Stimulated activated memory B cell treated with anti-CD40 and anti-IgM and Interleukin-4, amounts not matched to agents 10 μg/mL and 1 μg/mL and 100 μg/mL, for 72 hours (primary cell): ENCODE data around the gene RND3.

Experiments
- ATAC-seq: fragments of 150-1000 bp; cut with Tn5 transposase; 2 replicates; pipeline ENCODE4 v1.10.0; 2021
- H3K27ac Mint-ChIP-seq: one replicate; pipeline ENCODE4 v1.8.0; 2022; ENCODE audit warnings: mild to moderate bottlenecking, mixed read lengths
- H3K27me3 Mint-ChIP-seq: one replicate; pipeline ENCODE4 v1.8.0; 2022; ENCODE audit warnings: mixed read lengths
- H3K36me3 Mint-ChIP-seq: one replicate; pipeline ENCODE4 v1.8.0; 2022; ENCODE audit warnings: mixed read lengths
- H3K4me1 Mint-ChIP-seq: one replicate; pipeline ENCODE4 v1.8.0; 2022; ENCODE audit warnings: mixed read lengths
- H3K4me3 Mint-ChIP-seq: one replicate; pipeline ENCODE4 v1.8.0; 2022; ENCODE audit warnings: mild to moderate bottlenecking, moderate library complexity, mixed read lengths
- H3K9me3 Mint-ChIP-seq: one replicate; pipeline ENCODE4 v1.8.0; 2022; ENCODE audit warnings: mixed read lengths

RND3 gene

GRCh38 chr2:150442484-150442883 is 45.0 kb downstream of the RND3 start:
- Mint-ChIP-seq H3K4me1 (no peaks in the 10 kb centered on the region), H3K27ac (no peak overlapping the region), H3K27me3 (no peaks in the 10 kb centered on the region), H3K9me3 (peaks cover 4% of the 10 kb centered on the region), H3K36me3 (no peaks in the 10 kb centered on the region), H3K4me3 (no peak overlapping the region)
- ATAC-seq, result no peak

GRCh38 chr2:150441784-150442183 is 45.7 kb downstream of the RND3 start:
- ATAC-seq, result no peak
- H3K4me3 Mint-ChIP-seq, result no peak overlapping the region
- H3K36me3 Mint-ChIP-seq, result no peaks in the 10 kb centered on the region
- peaks cover 11% of the 10 kb centered on the region for H3K9me3 Mint-ChIP-seq
- no peaks in the 10 kb centered on the region for H3K4me1 Mint-ChIP-seq
- H3K27me3 Mint-ChIP-seq, result no peaks in the 10 kb centered on the region
- H3K27ac Mint-ChIP-seq, result no peak overlapping the region

- Mint-ChIP-seq H3K4me3 (no peak overlapping the region), H3K27ac (no peak overlapping the region), H3K36me3 (no peaks in the 10 kb centered on the region), H3K27me3 (no peaks in the 10 kb centered on the region), H3K9me3 (peaks cover 14% of the 10 kb centered on the region), H3K4me1 (no peaks in the 10 kb centered on the region)
- no peak for ATAC-seq
Measured at GRCh38 chr2:150441226-150441625, 46.2 kb downstream of the RND3 start.

GRCh38 chr2:150438654-150439053 is 48.8 kb downstream of the RND3 start:
- Mint-ChIP-seq H3K9me3 (peaks cover 11% of the 10 kb centered on the region), H3K36me3 (no peaks in the 10 kb centered on the region), H3K27ac (no peak overlapping the region), H3K4me1 (no peaks in the 10 kb centered on the region), H3K27me3 (no peaks in the 10 kb centered on the region), H3K4me3 (no peak overlapping the region)
- no peak for ATAC-seq

GRCh38 chr2:150438041-150438440 is 49.4 kb downstream of the RND3 start:
- no peak for ATAC-seq
- no peaks in the 10 kb centered on the region for H3K4me1 Mint-ChIP-seq
- no peak overlapping the region for H3K27ac Mint-ChIP-seq
- no peaks in the 10 kb centered on the region for H3K36me3 Mint-ChIP-seq
- H3K4me3 Mint-ChIP-seq, result no peak overlapping the region
- H3K9me3 Mint-ChIP-seq, result peaks cover 11% of the 10 kb centered on the region
- no peaks in the 10 kb centered on the region for H3K27me3 Mint-ChIP-seq

DNA sequence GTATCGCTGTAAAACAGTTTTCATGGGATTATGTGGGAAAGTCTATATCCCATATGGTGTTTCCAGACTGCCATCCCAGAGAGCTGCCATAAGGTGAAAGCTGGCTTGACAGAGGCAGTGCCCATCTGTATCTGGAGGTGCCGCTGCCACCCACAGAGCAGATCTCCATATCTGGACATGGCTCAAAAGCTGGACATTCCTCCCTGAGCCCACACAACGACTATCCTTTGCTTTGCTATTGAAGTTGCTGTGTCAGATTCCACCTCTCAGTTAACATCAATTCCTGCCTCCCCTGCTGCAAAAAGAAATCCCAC is 55.2 kb downstream of the RND3 start:
- H3K27me3 Mint-ChIP-seq, result no peaks in the 10 kb centered on the region
- H3K27ac Mint-ChIP-seq, result no peak overlapping the region
- H3K36me3 Mint-ChIP-seq, result no peaks in the 10 kb centered on the region
- H3K4me3 Mint-ChIP-seq, result no peak overlapping the region
- ATAC-seq, result no peak
- H3K4me1 Mint-ChIP-seq, result no peaks in the 10 kb centered on the region
- H3K9me3 Mint-ChIP-seq, result peaks cover 8% of the 10 kb centered on the region

DNA sequence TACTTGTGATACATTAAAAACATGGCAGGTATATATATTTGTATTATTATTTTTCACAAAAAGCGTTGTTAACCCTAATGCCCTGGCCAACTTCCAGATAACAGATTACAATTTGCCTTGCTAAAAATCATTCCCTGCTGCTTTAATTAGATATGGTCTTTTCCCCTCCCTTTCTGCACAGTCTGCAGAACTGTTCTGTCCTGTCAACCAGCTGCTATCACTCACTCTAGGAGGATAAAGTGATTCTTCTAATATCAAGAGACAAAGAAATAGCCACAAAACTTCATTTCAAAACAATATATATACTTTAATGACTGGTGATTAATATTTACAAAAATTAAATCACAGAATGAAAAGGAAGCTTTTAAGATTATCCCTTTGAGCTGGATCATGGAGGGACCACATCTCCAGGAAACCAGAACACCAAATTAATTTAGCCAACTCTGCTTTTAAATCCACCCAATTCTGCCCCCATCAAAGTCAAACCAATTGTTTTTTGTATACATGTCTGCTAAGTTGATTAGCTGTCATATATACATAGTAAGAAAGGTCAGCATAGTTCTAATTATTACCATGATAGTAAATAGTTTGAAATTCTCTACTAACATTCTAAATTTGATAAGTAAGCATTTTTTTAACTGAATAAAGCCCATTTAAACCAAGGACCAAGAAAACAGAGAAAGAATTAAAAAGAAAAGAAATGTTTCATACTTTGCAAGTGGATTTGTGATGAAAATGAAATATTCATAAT is 55.7 kb downstream of the RND3 start:
- Mint-ChIP-seq H3K9me3 (peaks cover 6% of the 10 kb centered on the region), H3K4me3 (no peak overlapping the region), H3K4me1 (no peaks in the 10 kb centered on the region), H3K27ac (no peak overlapping the region), H3K27me3 (no peaks in the 10 kb centered on the region), H3K36me3 (no peaks in the 10 kb centered on the region)
- ATAC-seq, result no peak

DNA sequence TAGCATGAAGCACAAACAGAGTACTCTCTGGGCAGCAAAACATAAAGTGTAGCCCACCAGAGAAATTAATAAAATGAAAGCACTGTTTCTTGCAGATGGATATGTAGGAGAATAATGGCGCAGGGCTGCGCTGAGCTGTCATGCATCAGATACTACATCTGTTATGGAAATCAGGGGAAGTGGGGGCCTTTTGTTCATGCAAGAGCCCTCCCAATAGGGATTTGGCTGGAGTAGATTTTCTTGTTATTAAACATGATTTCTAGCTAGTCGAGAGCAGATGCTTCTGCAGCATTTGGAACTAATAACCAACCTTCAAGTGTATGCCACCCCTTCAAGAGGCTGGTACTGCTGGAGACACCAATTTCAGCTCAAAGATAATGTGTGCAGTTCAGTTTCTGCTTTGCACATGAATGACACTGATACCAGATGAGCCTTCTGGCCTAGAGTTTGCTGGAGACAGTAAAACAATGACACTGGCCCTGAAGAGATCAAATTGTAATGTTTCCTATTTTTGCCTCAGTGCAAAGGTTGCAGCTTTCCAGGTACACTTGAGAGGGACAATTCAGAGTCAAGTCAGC is 58.0 kb downstream of the RND3 start:
- no peaks in the 10 kb centered on the region for H3K27me3 Mint-ChIP-seq
- H3K27ac Mint-ChIP-seq, result no peak overlapping the region
- no peaks in the 10 kb centered on the region for H3K4me1 Mint-ChIP-seq
- H3K9me3 Mint-ChIP-seq, result peaks cover 4% of the 10 kb centered on the region
- ATAC-seq, result no peak
- H3K36me3 Mint-ChIP-seq, result no peaks in the 10 kb centered on the region
- H3K4me3 Mint-ChIP-seq, result no peak overlapping the region

DNA sequence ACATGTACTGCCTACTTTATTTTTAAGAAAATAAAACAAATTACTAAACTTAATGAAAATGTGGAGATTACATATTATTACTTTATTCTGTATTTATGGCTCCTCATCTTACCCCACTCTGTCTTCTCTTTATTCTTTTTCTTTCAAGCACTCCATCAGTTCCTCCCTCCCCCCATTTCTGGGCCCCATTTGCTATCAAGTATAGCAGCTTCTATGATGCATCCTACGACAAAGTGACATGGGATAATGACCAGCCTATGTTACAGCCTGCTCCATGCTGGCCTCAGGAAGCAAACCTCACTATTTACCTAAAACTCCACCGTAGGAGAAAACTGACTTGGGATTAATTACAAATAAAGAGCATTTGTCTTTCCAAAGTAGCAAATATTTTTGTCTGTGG is 58.8 kb downstream of the RND3 start:
- Mint-ChIP-seq H3K27ac (no peak overlapping the region), H3K4me1 (no peaks in the 10 kb centered on the region), H3K4me3 (no peak overlapping the region), H3K9me3 (peaks cover 4% of the 10 kb centered on the region), H3K36me3 (no peaks in the 10 kb centered on the region), H3K27me3 (no peaks in the 10 kb centered on the region)
- ATAC-seq, result no peak

GRCh38 chr2:150427298-150427697 is 60.2 kb downstream of the RND3 start:
- no peaks in the 10 kb centered on the region for H3K36me3 Mint-ChIP-seq
- ATAC-seq, result no peak
- no peak overlapping the region for H3K4me3 Mint-ChIP-seq
- no peaks in the 10 kb centered on the region for H3K4me1 Mint-ChIP-seq
- peaks cover 7% of the 10 kb centered on the region for H3K9me3 Mint-ChIP-seq
- H3K27me3 Mint-ChIP-seq, result no peaks in the 10 kb centered on the region
- H3K27ac Mint-ChIP-seq, result no peak overlapping the region

GRCh38 chr2:150426724-150427123 is 60.7 kb downstream of the RND3 start:
- Mint-ChIP-seq H3K36me3 (no peaks in the 10 kb centered on the region), H3K27ac (no peak overlapping the region), H3K4me3 (no peak overlapping the region), H3K27me3 (no peaks in the 10 kb centered on the region), H3K9me3 (peaks cover 8% of the 10 kb centered on the region), H3K4me1 (no peaks in the 10 kb centered on the region)
- ATAC-seq, result no peak

DNA sequence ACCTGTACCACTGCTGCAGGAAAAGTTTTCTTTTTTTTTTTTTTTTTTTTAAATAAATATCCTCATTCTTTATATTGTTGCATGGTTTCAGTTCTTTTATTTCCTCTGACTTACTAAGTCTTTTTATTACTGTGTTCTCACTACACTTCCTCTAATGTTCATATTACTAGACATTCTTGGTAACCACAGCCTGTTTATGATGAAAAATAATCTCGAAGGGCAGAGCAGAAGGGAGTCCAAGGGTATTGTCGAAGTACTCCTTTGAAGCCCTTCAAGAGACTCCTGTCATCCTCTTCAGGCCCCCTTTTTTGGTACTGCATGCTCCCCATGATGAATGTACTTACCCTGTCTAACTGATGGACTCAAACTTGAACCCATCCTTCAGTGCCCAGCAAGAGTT is 61.2 kb downstream of the RND3 start:
- Mint-ChIP-seq H3K9me3 (peaks cover 8% of the 10 kb centered on the region), H3K36me3 (no peaks in the 10 kb centered on the region), H3K4me1 (no peaks in the 10 kb centered on the region), H3K27ac (no peak overlapping the region), H3K4me3 (no peak overlapping the region), H3K27me3 (no peaks in the 10 kb centered on the region)
- no peak for ATAC-seq

DNA sequence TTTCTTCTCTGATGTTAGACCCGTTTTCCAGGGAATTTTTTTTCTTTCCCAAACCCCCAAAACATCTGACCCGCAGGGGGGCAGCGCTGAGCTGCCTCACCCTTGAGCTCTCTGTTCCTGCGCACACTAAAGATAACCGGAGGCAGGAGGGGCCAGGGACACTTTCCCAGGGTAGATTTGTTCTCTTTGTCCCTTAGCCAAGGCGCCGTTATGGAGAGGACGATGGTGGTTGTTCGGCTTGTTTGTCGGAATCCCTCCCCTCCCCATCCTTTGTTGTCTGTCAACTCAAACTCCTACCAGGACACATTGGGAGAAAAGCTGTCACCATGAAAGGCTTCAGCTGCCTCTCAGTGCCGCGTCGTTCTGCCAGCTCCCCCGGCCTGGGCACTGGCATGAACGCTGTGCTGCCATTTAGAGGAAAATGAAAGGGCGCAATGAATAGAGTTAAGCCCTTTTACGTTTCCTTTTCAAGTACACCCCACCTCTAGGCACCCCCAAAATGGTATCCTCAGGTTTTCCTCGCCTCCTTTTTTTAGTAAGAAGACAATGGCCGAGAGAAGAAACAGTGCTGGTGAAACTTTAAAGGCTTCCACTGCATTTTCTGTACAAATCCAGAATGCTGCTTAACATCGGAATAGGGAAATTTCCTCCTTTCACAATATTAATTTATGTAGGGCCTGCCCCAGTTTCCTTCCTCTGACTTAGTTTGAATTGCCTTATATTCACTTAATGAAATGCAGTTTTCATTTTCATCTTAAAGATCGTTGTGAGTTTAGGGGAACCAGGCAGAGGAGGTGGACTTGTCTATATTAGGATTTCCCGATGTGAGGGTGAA is 62.1 kb downstream of the RND3 start:
- H3K27me3 Mint-ChIP-seq, result no peaks in the 10 kb centered on the region
- H3K36me3 Mint-ChIP-seq, result no peaks in the 10 kb centered on the region
- H3K27ac Mint-ChIP-seq, result no peak overlapping the region
- no peaks in the 10 kb centered on the region for H3K4me1 Mint-ChIP-seq
- H3K9me3 Mint-ChIP-seq, result peaks cover 8% of the 10 kb centered on the region
- no peak for ATAC-seq
- H3K4me3 Mint-ChIP-seq, result no peak overlapping the region

DNA sequence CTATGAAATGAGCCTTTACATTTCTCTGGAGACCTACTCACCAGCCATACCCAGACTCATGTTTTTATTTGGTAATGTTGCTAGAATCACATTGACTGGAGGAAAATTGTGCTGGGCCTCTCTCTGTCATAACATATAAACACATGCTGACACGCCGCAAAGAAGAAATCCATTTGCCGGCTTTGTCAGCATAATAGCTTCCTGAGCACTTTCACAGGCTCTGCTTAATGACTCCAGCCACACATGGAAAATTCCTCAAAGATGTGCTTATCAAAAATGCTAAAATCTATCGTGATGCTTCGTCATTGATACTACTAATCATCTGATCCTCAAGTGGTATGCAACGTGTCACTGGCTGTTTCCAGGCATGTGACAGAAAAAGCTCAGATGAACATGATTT is 63.1 kb downstream of the RND3 start:
- no peaks in the 10 kb centered on the region for H3K4me1 Mint-ChIP-seq
- ATAC-seq, result no peak

DNA sequence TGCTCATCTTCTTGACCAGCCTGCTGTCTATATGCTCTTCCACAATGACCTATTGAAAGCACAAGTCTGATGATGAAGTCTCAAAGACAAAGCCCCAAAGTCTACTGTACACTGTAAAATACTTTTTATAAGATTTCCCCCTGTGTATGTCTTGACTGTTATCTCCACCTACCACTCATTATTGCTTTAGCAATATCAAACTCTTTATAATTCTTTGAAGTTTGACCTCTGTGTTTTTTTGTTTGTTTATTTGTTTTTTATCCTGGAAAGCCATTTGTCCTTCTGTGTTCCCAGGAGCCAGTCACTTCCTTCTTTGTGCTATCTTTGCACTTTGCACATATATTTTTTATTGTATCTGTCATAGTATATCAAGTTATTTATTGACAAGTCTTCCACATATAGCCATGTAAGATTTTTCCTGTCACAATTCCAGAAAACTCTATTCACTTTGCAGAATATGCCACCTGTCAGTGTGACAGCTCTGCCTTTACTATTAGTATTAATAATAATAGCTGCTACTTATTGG is 66.3 kb downstream of the RND3 start:
- Mint-ChIP-seq H3K27ac (no peak overlapping the region), H3K4me3 (no peak overlapping the region), H3K9me3 (peaks cover 3% of the 10 kb centered on the region), H3K27me3 (no peaks in the 10 kb centered on the region), H3K4me1 (no peaks in the 10 kb centered on the region), H3K36me3 (no peaks in the 10 kb centered on the region)
- no peak for ATAC-seq

More for the DNA sequence above, 63.1 kb downstream of the RND3 start:
- H3K27ac Mint-ChIP-seq, result no peak overlapping the region
- H3K9me3 Mint-ChIP-seq, result peaks cover 8% of the 10 kb centered on the region
- no peak overlapping the region for H3K4me3 Mint-ChIP-seq
- H3K36me3 Mint-ChIP-seq, result no peaks in the 10 kb centered on the region
- no peaks in the 10 kb centered on the region for H3K27me3 Mint-ChIP-seq

DNA sequence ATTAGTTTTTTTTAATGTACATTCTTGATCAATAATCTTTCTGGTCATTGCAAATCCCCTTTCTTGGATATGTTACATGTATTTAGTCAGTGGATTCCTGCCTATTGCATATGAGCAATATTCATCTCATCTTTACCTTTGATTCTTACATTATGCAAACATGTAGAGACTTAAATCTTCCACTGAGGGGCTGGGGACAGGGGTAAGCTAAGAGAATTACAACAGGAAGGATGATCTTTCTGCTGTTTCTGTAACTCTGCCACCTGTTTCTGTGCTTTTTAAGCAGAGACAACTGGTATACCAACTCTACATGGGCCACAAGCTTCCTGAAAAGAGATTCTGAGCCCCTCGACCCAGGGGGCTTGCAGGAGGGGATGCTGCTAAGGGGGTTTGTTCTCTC is 68.6 kb downstream of the RND3 start:
- no peak for ATAC-seq
- H3K4me3 Mint-ChIP-seq, result no peak overlapping the region
- peaks cover 3% of the 10 kb centered on the region for H3K9me3 Mint-ChIP-seq
- no peak overlapping the region for H3K27ac Mint-ChIP-seq
- H3K36me3 Mint-ChIP-seq, result no peaks in the 10 kb centered on the region
- no peaks in the 10 kb centered on the region for H3K4me1 Mint-ChIP-seq
- no peaks in the 10 kb centered on the region for H3K27me3 Mint-ChIP-seq
